Stimulated activated CD4-positive, alpha-beta T cell treated with anti-CD3 and anti-CD28 coated beads, Interleukin-12 subunit alpha, Interleukin-12 subunit beta, amount 100 ng/mL, for 4 hours (primary cell): ENCODE results near the gene GALNT17.

Experiments
- DNase-seq: peaks from one replicate; pipeline ENCODE4 v3.0.0-alpha.2; 2020

Gene GALNT17

DNA sequence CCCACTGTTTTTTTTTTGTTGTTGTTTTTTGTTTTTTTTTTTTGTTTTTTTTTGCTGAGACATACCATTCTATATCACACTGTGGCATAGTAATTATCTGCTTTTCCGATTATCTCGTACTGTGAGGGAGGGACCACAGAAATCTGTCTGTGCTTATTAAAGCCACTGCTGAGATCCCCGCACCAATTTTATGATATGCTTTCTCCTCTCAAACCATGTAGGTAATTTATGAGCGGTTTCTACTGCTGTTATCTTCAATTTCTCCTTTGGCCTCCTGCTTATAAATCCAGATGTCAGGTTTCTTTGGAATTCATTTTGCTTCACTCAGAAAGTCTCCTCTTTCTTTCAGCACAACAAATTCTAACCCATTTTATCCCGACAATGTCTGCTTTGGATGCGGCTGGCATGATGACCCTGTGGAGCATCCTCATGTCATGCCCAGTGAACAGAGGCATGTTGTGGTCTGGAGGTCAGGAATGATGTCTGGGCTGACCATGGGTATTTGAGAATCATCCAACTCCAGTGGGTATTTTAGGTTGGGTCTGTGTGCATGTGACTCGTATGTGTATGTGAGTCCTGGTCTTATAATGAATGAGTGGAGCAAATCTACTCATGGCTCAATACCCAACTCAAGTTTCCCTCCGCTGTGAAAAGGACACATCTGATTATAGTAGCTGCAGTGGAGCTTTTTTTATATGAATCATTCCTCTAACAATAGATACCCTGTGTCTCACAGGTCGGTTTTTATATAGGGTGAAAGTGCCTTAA, 213.4 kb downstream of the GALNT17 start:
- DNase-seq, result no peak

DNA sequence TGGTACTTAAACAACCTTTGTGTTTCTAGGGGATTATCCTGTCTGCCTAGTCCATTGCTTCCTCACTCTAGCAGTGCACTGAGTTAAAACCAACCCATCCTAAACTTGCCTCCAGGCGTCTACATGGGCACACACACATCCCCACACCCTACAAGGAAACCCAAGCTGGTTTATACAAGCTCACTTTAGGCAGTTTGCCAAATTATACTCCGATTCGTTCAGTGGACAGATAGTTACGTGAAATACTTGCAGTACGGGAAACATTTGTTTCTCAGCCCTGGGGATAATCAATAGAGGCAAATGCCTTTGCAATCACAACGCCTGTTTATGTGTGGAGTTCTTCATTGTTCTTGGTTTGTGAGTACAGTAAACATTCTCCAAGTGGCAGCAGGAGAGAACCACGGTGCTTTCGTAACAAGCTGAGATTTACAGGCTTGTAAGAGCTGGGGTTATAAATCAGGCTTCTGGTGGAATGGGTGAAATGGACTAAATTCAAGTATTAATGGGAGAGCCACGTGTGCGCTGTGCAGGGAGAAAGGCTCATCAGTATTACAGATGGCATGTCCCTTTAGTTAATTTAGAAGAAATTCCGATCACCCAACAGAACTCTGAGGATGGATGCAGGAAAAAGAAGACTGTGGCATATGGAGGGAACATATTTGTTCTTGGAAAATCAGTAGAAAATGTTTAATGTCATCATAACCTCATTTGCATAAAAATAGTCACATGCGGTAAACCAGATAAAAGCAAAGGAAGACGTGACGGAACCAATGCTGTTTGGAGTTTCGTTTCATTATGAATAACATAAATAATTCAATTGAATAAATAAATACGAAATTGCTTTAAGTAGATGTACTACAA, 217.1 kb downstream of the GALNT17 start:
- DNase-seq, result no peak

DNA sequence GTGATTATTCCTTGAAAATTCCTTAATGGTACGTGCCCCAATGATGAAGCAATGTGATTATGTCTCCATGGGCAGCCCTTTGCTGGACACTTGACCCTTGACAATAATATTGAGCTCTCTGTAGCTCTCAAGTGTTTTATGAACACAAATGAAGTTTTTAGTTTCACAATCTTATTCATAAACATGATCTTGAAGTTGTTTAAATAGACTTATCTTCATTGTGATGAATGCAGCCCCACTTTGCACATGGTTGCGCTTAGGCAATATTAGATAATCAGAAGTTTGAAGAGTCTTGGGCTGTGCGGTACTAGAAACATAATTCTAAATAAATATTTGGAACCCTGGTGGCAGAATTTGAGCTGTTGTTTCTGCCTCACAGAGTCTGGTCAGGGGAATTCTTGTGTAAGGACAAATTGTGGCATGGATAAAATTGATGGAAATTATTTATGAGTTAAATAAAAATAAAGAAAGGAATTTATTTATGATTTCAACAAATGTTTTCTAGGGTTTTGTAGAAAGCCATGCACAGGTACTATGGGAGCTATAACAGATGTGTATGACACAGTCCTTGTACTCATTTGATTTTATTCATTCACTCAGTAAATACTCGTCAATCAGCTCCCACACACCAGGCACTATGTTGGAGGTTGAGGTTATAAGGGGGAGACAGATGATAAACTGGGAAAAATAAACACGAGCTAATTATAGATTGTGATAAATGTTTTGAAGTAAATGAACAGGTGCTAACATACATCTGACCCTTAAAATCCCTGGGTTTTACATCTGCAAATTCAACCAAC, 217.9 kb downstream of the GALNT17 start:
- no peak for DNase-seq

DNA sequence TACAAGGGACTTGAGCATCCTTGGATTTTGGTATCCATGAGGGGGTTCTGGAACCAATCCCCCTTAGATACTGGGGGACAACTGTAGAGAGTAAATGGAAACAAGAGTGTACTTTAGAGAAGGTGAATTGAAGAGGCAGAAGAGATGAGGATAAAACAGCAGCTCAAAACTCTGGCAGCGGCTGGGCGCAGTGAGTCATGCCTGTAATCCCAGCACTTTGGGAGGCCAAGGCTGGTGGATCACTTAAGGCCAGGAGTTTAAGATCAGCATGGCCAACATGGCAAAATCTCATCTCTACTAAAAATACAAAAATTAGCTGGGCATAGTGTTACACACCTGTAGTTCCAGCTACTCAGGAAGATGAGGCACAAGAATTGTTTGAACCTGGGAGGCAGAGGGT, 218.7 kb downstream of the GALNT17 start:
- DNase-seq, result no peak

DNA sequence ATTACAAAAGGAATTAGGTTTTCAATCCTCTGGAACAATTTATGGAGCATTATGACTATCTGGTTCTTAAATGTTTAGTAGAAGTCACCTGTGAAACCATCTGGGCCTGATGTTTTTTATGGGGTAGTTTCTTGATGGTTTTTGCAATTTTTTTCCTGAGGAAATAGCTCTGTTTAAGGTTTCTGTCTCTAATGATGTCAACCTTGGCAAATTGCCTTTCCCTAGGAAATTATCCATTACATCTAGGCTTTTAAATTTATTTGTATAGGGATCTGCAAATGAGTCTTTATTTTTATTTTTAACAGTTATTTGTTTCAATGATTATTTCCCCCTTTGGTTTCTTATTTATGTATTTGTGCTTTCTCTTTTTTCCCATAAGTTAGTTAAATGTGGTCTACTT, 222.8 kb downstream of the GALNT17 start:
- DNase-seq, result no peak

DNA sequence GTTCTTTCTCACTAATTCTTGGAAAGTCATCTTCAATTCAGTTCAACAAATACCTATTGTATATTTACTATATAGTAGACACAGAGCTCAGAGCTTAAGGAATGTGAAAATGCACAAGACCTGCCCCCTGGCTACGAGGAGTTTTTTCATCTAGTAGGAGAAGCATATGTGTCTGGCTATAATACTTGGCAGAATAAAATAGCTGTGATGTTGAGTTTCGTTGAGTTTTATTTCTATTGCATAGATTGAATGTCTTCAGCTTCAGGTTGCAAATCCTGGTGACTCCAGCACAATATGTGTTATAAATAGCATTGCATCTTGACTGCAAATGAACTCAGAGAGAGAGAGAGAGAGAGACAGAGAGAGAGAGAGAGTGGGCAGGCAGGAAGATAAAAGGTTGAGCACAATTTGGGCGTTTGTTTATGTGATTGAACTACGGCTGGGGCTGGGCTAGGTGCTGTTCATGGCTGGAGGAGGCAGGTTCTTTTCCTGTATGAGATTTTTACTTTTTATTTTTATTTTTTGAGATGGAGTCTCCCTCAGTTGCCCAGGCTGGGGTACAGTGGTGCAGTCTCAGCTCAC, 229.6 kb downstream of the GALNT17 start:
- no peak for DNase-seq

DNA sequence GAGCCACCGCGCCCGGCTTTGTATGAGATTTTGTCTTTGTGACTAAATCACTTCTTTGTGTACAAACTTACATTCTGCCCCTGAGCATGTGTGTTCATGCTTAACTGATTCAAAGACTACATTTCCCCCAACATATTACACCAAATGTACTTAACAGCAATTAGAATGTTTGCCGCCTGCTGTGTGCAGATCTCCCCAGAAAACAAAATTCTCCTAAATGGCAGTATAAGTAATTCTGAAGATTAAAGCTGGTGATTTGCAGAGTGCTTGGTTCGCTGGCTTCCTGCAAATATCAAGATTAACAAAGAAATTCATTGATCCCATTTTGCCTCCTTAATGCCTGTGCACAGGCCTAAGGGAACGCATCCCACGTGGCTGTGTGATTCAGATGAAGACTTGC, 230.3 kb downstream of the GALNT17 start:
- DNase-seq, result no peak

DNA sequence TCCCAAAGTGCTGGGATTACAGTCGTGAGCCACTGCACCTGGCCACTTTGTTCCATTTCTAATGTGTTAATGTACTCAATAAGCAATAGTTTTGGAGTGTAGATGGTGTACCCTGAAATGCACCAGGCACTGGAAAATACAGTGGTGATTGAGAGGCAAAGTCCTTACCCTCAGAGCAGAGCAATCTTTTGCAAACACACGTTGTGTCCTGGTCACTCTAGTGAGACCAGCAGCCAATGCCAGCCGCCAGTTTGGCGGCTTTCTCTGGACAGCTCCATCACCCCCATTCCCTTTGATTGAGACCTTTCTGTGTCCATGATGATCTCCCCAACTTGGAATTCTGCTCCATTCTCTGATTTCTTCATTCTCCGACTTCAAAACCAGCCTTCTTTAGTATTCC, 231.3 kb downstream of the GALNT17 start:
- no peak for DNase-seq

DNA sequence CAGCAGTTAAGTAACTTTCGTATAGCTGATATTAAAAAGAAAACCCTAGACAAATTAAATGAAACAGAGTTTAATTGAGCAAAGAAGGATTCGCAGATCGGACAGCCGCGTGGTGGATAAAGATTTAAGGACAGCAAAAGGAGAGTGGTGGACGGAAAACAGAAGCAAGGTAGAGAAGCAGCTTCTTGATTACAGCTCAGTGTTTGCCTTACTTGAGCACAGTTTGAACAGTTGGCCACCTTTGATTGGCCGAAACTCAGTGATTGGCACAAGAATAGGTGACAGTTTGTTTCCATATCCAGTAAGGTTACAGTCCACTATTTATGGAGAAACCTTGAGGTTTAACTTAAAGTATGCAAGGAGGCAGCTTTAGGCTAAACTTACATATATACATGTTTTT, 231.7 kb downstream of the GALNT17 start:
- no peak for DNase-seq

DNA sequence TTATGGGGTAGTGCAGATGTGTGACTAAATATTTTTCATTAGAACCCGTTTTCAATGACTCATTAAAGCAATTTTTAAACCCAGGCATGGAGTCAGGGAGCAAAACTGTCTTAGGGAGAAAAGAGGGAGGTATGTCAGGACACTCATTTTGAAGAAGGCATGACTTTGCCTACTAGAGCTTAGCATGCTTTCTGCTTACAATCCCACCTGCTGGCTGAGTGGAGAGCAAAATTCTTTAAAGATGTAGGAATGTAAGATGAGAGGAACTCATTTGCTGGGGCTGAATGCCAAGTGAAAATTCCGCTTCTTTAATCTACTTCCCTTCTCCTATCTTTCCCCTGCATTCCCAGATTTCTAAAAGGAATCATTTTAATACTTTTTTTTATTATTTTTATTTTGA, 232.6 kb downstream of the GALNT17 start:
- no peak for DNase-seq

DNA sequence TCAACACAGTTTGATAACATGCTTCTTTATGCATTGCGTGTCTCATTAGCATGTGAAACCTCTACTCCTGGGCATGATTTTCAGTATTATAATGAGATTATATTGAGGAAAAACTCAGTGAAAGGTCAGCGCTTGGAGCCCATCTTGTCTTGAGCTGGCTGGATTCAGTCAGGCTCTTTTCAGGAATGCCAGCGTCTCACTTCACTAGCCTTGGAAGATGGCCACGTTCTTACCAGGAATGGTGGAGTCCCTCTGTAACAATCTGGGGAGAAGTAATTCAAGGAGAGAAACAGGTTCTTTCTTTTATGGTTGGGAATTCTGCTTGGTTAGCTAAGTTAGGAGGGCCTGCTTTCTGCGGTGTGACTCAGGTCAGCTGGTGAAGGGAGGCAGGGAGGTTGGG, 241.0 kb downstream of the GALNT17 start:
- DNase-seq, result no peak

DNA sequence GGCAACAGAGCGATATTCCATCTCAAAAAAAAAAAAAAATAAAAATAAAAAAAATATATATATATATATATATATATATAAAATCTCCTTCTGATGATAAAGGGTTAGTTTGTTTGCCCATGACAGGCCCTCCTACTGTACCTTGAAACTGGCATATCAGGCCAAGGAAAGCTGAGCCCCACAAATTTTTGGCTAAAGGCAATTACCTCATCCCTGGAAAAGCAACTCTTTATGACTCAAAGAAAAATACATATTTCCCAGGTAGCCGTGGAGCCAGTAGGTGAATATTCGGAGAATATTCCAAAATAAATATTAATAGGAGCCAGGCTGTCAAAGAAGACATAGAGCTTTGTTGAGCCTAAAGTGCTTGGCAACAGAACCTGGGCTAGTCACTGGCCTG, 245.1 kb downstream of the GALNT17 start:
- DNase-seq, result no peak

DNA sequence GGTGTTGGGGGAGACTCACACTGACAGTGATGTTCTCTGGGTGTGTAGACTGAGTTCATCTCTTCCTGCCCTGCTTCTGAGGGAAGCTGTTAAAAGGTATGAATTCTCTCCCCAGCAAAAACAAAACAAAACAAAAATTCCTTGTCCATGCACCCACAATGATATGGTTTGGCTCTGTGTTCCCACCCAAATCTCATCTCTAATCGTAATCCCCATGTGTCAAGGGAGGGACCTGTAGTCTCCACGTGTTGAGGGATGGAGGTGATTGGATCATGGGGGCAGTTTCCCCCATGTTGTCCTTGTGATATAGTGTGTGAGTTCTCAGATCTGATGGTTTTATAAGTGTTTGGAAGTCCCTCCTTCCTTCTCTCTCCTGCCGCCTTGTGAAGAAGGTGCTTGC, 245.5 kb downstream of the GALNT17 start:
- no peak for DNase-seq

DNA sequence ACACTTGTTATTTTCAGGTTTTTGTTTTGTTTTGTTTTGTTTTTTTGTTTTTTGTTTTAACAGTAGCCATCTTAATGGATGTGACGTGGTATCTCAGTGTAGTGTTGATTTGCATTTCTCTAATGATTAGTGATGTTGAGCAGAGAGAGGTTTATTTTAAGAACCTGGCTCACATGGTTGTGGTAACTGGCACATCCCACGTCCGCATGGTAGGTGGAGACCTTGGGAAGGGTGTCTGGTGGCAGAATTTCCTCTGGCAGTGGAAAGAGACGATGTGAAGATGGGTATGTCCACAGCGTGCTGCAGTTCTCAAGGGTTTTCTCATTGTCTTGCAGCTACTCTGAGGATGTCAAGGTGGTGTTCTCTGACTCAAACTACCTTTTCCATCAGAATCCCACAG, 252.2 kb downstream of the GALNT17 start:
- no peak for DNase-seq

DNA sequence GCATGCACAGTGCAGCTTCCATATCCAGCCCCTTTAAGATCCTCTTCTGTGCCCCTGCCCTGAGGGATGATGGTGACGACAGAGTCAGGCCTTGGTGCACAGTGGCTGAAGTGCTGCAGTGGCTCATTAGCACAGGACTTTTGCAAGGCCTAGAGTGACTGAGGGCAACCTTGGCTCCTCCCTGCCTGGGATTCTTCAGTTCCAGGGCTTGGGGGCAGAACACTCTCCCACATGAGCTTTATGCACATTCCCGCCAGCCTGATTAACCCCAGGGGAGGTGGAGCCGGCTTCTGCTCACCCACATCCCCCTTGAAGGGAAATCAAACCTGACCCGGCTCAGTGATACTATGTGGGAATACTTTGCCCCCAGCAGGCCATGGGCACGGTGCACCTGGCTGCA, 253.4 kb downstream of the GALNT17 start:
- no peak for DNase-seq

DNA sequence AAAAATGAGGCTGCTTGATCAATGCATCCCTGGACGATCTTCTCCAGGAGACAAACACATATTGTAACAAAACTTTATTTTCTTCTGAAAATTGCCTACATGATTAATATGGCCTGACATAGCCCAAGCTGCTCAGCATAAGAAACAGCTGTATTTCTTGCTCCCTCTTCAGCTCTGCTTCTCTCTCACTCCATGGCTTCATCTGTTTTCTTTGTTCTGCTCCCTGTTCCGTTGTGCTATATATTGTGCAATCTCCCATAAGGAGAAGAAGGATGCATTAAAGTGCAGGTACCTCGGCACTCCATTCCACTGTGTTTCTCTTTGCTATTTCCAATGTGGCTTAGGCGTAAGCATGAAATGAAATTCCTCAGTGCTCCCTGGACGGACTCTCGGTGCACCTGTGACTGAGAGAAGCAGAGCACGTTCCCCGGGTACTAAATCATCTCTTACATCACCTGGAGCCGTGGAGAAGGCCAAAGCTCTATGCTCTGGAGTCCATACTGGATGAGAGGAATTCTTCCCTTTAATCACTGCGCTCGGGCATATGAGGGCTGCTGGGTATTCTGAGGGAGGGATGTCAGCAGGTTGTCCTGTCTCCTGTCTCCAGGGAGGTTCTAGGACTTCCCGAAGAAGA, 254.3 kb downstream of the GALNT17 start:
- DNase-seq, result no peak

DNA sequence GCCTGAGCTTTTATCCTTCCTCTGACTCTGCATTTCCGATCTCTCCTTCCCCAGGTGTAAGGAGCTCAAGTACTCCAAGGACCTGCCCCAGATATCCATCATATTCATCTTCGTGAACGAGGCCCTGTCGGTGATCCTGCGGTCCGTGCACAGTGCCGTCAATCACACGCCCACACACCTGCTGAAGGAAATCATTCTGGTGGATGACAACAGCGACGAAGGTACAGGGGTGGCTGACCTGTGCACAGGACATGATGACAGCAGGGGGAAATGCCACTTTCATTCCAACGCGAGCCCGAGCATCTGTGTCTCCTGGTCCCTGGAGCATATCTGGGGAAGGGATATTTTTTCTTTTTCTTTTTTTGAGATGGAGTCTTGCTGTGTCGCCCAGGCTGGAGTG, 256.2 kb downstream of the GALNT17 start:
- no peak for DNase-seq

DNA sequence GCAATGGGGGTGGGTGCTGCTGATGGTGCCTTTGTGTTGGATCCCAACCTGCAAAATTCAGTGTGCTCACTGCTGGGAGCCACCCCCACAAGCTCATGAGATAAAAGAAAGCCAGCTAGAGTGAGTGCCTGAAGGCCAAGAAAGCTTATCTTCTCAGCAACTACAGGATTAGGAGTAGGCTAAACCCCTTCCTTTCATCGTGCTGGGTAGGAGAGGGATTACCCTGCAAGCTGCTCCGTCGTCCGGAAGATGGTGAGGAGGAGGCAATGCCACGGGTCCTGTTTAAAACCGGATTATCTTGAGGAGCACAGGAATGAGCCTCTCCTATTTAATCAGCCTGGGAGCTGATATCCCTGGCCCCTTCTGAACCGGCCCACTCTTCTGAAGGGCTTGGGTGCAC, 258.0 kb downstream of the GALNT17 start:
- DNase-seq, result no peak

DNA sequence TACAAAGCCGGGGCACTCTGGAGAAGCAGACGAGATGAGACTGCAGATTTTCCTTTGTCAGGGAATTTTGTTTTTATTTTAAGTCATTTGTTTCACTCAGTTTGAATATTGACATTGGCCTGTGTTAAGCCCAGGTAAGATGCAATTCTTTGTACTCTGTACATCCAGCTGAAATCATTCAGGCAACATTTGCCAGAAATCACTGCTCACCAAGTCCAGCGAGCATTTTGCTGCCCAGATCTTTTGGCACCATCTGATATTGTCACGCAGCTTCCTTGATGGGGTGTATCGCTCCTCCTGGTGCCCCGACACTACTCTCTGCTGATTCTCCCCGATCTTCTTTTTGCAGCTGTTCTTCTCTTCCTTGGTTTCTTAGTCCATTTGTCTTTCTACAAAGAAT, 261.7 kb downstream of the GALNT17 start:
- no peak for DNase-seq

DNA sequence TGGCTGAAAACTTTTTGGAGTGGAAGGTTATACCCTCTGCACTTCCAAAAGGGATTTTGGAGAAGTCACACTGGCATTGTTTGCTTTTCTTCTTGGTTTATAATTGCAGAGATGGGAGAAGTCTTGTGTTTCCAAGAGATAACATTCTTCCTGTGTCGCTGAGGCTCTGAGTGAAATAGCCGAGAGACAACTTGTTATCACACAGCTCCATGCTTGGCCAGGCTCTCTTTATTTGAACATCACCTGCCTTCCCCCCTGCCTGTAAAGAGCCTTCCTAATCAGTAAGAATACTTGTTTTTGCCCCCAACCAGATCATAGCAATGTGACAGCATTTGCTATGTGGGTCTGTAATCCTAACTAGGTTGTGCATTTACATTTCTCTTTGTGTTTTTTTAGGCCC, 270.7 kb downstream of the GALNT17 start:
- no peak for DNase-seq

DNA sequence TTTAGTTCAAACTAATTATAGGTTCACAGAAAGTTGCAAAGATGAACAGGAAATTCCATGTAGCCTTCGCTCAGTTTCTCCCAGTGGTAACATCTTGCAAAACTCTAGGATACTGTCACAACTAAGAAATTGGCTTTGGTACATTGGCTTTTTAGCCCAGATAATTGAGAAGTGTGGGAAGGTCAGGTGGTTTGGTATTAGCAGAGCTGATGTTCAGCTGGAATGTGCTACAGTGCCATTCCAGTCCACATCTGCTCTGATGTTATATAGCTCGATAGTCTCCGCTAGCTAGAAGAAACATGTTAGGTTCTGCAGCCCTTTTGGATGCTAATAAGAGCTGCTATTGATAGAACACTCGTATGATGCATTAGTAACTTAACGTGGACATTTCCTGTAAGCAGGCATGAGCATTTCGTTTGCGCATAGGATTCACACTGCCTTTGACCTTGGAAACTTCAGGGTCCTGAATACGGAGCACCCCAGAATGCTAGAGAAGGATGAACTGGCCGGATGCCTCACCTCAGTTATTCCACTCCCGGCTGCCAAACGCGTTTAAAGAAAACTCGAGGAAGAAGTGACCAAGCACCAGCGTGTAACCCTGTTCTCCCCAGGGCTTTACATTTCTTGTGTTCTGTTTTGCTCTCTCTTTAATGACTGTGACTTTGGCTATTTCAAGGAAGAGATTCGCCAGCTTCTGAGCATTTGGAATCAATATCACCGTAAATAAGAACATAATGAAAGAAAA, 271.4 kb downstream of the GALNT17 start:
- no peak for DNase-seq
